Fibroblast of skin of right biceps (primary cell): ENCODE results near the gene GPR153.
"Not testable (repeated sequence)": the region's sequence is repeated elsewhere in the genome, so short reads cannot be mapped to it uniquely, and the experiment has no call there.

Source experiments
- DNase-seq: peaks from one replicate; pipeline ENCODE4 v3.0.0-alpha.2; 2013

The GPR153 gene

DNA sequence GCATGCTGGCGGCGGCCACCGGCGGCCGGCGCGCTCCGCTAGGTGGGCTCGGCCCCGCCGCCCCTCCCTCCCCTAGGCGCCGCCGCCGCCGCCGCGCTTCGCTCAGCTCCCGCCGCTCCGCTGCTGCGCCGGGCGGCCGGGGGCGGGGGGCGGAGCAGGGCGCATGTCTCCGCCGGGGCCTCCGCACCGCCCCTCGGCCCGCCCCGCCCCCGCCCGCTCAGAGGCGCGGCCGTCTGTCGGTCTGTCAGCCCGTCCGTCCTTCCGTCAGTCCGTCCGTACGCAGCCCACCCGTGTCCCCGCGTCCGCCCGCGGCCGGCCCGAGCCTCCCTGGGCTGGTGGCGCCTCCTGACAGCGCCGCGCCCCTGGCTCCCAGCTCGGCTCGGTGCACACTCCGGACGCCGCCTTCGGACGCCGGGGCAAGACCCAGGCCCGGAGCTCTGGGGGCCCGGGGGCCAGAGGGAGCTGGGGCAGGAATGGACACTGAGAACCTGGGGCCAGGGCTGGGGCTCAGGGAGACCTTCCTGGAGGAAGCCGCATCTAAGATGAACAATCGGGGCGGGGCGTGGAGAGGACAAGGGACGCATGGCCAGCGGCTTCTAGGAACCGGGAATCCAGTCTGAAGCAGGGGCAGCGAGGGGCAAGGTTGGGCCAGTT is at the start of gene GPR153:
Gene GPR153 (minus strand): TSS at position 138 of the 654 bp plus-strand sequence. CDS start 6,193 bp downstream, outside the sequence.
- peak; percentile 34 for DNase-seq

DNA sequence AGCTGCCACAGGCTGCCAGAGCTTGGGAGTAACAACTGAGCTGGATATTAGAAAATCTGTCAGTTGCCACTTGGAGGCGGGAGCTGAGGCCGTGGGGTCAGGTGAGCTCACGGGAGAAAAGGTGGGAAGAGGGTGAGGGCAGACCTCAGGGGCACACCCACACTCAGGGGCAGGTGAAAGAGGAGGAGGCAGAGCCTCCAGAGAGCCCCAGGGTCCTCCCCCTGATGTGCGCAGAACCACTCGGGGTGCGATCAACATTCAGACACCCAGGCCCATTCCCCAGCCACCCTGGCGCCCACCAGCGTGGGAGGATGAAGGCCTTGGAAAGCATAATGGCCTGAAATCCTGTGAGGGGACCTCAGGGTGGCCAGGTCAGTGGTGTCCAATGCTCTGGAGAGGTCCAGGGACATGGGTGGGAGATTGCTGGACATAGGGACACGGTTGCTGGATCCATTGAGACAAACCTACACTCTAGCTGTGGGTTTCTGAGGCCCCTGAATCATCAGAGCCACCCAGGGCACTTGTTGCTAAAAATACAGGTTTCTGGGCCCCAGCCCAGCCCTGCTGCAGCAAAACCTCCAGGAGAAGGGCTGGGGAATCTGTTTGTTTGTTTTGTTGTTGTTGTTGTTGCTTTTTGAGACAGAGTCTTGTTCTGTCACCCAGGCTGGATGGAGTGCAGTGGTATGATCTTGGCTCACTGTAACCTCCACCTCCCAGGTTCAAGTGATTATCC is 49.4 kb upstream of the GPR153 start:
- DNase-seq = no peak

- no peak for DNase-seq
Observed at GRCh38 chr1:6309564-6309963, 48.7 kb upstream of the GPR153 start.

GRCh38 chr1:6308449-6308848 is 47.6 kb upstream of the GPR153 start:
- no peak for DNase-seq

- not testable (repeated sequence) for DNase-seq
Observed at GRCh38 chr1:6307682-6308081, 46.8 kb upstream of the GPR153 start.

DNA sequence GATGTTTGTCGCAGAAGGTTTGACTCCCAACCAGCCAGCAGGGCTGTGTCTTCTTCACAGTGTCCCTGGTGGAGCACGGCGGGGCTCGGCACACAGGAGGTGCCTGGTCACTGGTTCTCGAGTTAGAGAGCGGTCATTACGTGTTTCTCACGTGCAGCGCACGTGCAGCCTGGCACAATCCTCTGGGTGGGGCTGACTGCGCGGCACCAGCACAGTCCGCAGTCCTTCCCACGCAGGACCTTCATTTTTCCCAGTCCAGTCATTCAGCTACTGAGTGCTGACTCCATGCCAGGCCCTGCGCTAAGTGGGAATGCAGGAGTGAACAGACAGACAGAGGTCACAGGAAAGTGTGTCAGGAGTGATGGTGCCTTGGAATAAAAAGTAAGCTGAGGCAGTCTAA is 46.2 kb upstream of the GPR153 start:
- DNase-seq = no peak

DNA sequence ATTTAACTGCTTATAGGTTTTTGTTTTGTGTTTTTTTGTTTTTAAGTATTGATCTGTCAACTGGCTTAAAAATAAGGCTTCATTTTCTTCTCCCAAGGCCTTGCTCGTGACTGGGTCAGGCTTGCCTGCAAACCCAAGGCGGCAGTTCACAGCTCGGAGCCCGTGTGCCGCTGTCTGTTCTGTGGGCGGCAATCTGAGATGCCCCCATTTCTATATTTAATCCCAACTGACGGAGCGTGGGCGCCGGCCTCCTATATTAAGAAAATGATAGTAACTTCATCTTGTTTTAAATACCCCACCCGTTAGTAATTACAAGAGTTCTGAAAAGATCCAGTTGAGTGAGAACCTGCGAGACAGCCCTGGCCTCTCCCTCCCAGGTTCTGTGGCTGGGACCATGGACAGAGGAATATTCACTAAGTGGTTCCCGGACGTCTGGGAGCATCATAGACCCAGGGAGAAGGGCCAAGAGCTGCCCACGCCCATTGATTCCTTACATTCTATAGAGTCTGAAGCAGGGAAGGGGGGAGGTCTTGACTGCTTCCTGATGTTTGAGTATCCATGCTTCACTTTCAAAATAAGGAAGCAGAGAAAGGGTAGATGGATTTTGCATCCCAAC is 42.6 kb upstream of the GPR153 start:
- DNase-seq = peak; percentile 18

DNA sequence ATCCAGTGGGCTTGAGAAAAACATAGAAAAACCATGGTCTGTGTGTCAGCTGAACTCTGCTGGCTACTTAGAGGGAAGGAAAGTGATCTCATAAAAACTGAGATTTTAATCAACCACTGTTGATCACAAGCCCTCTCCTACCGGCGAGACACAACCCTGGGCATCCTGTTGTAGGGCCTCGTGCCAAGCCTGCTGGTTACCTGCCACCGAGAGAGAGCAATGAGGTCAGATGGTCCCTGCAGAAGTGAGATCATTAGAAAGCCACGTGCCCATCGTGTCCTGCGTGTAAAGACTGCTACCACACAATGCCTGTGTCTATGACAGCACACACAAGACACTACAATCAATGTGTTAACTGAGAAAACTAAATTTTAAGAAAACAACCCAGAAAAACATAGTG is 41.7 kb upstream of the GPR153 start:
- DNase-seq = no peak

GRCh38 chr1:6301526-6301925 is 40.6 kb upstream of the GPR153 start:
- no peak for DNase-seq

- no peak for DNase-seq
Observed at GRCh38 chr1:6300342-6301048, 39.6 kb upstream of the GPR153 start.

- no peak for DNase-seq
Observed at GRCh38 chr1:6299557-6300165, 38.8 kb upstream of the GPR153 start.

GRCh38 chr1:6298940-6299465 is 38.1 kb upstream of the GPR153 start:
- DNase-seq = no peak

DNA sequence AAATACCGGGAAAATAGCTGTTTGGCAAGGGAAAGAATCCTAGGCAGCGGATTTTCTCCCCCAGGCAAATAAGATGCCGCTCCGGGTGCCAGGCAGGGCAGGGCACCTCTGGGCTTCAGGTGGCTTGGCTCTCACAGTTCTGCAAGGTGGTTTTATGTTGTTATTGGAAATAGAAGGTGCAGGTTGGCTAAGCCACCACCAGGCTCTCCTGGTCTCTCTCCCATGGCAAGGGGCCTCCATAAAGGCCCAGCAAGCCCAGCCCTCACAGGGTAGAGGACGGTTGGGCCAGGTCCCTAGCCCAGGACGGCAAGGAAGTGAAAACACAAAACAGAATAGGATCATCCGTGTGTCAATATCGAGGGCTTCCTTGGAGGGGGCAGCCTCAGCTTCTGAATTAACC is 37.6 kb upstream of the GPR153 start:
- DNase-seq = no peak

- DNase-seq = no peak
Observed at GRCh38 chr1:6295910-6296309, 35.0 kb upstream of the GPR153 start.

GRCh38 chr1:6294890-6295556 is 34.1 kb upstream of the GPR153 start:
- DNase-seq = no peak

- DNase-seq = no peak
Observed at GRCh38 chr1:6294080-6294889, 33.4 kb upstream of the GPR153 start.

DNA sequence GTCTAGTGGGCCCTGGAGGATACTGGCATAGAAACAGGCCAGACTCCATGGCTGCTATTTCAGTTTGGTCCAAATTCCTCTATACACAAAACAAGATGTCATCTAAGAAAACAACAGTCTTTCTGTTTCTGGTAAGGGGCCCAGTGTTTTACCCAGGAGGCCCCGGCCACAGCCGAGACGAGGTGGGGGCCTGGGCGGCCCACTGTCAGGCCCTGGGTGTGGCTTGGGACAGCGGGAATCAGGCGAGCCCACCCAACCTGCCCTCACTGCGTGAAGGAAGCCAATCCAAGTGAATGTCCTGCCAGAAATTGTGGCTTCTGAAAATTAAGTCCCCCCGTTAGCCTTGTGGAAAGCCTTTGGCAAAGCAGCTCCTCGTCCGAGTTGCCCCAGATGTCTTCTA is 31.2 kb upstream of the GPR153 start:
- DNase-seq = no peak

DNA sequence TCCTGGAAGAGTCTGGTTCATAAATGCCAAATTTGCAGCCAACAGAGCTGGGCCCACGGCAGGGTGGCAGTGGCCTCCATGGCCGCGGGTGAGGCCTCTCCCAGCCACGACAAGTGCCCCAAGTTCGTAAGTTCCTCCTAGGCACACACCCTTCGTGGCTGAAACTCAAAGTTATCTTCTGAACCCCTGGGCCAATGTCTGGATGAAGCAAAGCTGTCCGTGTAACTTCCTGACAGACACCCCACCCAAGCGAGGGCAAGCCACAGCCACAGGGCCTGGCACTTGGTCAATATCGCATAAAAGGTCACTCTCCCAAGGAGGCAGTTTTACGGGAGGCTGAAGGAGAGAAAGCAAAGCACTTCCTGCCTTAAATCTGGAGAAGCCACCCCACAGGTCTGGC is 27.8 kb upstream of the GPR153 start:
- DNase-seq = no peak

- no peak for DNase-seq
Observed at GRCh38 chr1:6288026-6288425, 27.1 kb upstream of the GPR153 start.

GRCh38 chr1:6287431-6287886 is 26.6 kb upstream of the GPR153 start:
- no peak for DNase-seq

GRCh38 chr1:6287029-6287428 is 26.1 kb upstream of the GPR153 start:
- no peak for DNase-seq
